RWPE1 (cell line): ENCODE measurements around the gene MSANTD1.

ENCODE experiments used
- CTCF ChIA-PET: fragments of 350-600 bp; sonication (Branson Sonifier 250); formaldehyde crosslinking; extraction: SDS; loops from one replicate; lab custom pipeline; 2021; lab: Yijun Ruan, JAX
- POLR2A ChIA-PET: fragments of 400-600 bp; formaldehyde crosslinking; extraction: SDS; loops from one replicate; lab custom pipeline; 2020; ENCODE audit warnings: antibody characterized with exemption; ENCODE audit not compliant: low non-redundant PET; lab: Yijun Ruan, JAX
- DNase-seq: peaks from one replicate; pipeline ENCODE4 v3.0.0; 2012; ENCODE audit warnings: low spot score
- H3K27ac ChIP-seq: fragments of 450-650 bp; 2 replicates; pipeline ENCODE4 v1.5.1; 2017
- TF ChIP-seq, protein P1 (sequence below): fragments of 450-650 bp; conservative IDR thresholded peaks from 2 replicates; pipeline ENCODE4 v1.5.1; 2017; ENCODE audit warnings: low read depth, mild to moderate bottlenecking

MSANTD1 gene

DNA sequence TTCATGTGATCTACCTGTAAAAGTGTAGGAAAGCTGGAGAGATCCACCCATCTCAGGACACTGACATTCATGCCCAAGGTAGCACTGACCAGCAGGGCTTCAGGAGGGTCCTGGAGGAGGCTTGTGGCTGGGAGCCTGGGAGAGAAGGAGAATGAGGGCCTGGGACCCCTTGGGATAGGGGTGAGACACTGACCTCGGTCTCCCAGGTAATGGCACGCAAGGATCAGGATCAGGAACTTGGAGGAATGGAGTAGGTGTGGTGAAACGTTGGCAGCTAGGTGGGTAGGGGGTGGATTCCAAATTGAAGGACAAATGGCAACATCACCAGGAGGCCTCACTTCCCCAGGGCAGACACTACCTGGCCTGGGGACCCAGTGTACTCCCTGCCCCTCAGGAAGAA is 31.5 kb downstream of the MSANTD1 start:
- TF ChIP-seq, protein P1, sequence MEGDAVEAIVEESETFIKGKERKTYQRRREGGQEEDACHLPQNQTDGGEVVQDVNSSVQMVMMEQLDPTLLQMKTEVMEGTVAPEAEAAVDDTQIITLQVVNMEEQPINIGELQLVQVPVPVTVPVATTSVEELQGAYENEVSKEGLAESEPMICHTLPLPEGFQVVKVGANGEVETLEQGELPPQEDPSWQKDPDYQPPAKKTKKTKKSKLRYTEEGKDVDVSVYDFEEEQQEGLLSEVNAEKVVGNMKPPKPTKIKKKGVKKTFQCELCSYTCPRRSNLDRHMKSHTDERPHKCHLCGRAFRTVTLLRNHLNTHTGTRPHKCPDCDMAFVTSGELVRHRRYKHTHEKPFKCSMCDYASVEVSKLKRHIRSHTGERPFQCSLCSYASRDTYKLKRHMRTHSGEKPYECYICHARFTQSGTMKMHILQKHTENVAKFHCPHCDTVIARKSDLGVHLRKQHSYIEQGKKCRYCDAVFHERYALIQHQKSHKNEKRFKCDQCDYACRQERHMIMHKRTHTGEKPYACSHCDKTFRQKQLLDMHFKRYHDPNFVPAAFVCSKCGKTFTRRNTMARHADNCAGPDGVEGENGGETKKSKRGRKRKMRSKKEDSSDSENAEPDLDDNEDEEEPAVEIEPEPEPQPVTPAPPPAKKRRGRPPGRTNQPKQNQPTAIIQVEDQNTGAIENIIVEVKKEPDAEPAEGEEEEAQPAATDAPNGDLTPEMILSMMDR: no peak
- CTCF ChIA-PET: interaction anchor here (0.7 kb wide), 1 partner anchor 11 kb away, joined by 6 read pairs; no protein-coding TSS in a partner anchor

GRCh38 chr4:3283483-3283882 is 34.5 kb downstream of the MSANTD1 start:
- no peak overlapping the region for H3K27ac ChIP-seq
- TF ChIP-seq, protein P1: no peak
- ChIA-PET POLR2A (no interaction called here), CTCF (no interaction called here)
- DNase-seq: no peak

More for the DNA sequence above, 31.5 kb downstream of the MSANTD1 start:
- POLR2A ChIA-PET: no interaction called here
- H3K27ac ChIP-seq: no peak overlapping the region
- no peak for DNase-seq

GRCh38 chr4:3283916-3284315 is 35.0 kb downstream of the MSANTD1 start:
- ChIA-PET POLR2A (no interaction called here), CTCF (no interaction called here)
- no peak overlapping the region for H3K27ac ChIP-seq
- TF ChIP-seq, protein P1: no peak
- peak; percentile 47 for DNase-seq

- H3K27ac ChIP-seq: no peak overlapping the region; the same call in 1 of the 2 replicates
- POLR2A ChIA-PET: interaction anchor here (0.6 kb wide), 1 partner anchor 802 kb away, joined by 4 read pairs; no protein-coding TSS in a partner anchor
- TF ChIP-seq, protein P1: no peak
- CTCF ChIA-PET: interaction anchor here (0.6 kb wide), 1 partner anchor 189 kb away, joined by 3 read pairs; no protein-coding TSS in a partner anchor
- no peak for DNase-seq
These were observed 36.0 kb downstream of the MSANTD1 start for GRCh38 chr4:3284734-3285557.

DNA sequence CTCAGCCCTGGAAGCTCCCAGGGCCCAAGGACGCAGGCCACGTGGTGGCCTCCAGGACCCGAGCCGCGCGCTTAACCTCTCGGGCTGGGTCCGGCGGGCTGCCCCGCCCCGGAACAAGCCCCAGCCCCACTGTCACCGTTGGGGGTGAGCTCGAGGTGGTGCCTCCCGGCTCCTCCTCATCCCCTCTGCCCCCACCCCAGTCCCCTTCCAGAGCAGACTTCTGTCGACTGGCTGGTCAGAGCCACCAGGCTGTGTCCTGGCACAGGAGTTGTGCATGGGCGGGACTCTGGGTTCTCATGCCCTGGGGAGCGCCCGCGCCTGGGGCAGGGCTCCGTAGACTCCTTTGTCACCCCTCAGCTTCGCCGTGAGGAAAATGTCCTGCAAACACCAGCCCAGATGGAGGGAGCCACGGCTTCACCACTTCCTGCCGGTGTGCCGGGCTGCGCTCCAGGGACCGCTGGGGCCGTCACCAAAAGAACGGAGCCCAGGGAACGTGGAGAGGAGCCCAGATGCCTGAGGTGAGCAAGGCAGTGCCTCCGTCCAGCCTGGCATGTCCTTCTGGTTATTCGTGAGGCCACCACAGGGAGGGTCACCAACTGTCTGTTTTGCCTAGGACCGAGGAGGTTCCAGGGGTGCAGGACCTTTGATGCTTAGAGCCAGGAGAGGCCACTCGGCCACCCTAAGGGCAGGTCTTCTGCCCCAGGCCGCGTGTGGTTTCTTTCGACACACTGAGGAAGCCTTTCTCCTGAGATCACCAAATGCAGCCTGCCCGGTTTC is 36.8 kb downstream of the MSANTD1 start:
- peak overlapping the region; percentile 42 for H3K27ac ChIP-seq
- POLR2A ChIA-PET: no interaction called here
- peak; percentile 4 for DNase-seq
- CTCF ChIA-PET: interaction anchor here (0.6 kb wide), 1 partner anchor 91 kb away, joined by 3 read pairs; no protein-coding TSS in a partner anchor
- TF ChIP-seq, protein P1: no peak
